Mammary epithelial cell (primary cell): ENCODE data around the gene HSFX3.

Experiments used
- CTCF ChIP-seq, 2 donors: IDR thresholded peaks in 1 of 2; conservative IDR thresholded peaks in 1 of 2; 2 replicates each; pipeline ENCODE4 v1.5.1; 2011 to 2012; ENCODE audit warnings: inconsistent platforms in 2 of 2, low read length in 2 of 2, mild to moderate bottlenecking in 2 of 2, control low read depth in 1 of 2, low read depth in 1 of 2; ENCODE audit not compliant: insufficient read depth in 1 of 2; ENCODE audit errors: extremely low read depth in 1 of 2
- EZH2 ChIP-seq: IDR thresholded peaks from 2 replicates; pipeline ENCODE4 v1.6.1; 2012; ENCODE audit warnings: low read length, inconsistent platforms, borderline replicate concordance

DNA sequence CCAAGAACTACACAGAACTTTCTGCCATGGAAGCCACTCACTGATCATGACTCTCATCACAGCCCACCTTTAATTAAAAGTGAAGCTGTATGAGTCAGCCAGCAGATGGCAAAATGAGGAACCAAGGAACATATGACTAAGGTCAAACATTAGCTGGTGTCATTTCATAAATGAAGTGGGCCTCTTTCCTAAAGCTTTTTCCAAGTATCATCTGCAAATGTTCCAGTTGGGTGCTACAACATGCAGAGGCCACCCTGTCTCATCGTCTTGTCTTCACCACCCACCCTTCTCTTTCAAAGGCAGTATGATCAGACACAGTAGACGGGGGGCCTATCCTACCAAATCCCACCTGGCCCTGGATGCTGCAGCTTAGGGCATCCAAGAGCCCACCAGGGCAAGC, 18.1 kb downstream of the HSFX3 start:
- TF ChIP-seq EZH2: no peak
- TF ChIP-seq CTCF (conservative IDR thresholded peaks at IDR 0.05 in 1 of 2, IDR thresholded peaks at IDR 0.05 in 1 of 2; ENCODE audit: extremely low read depth in 1 of 2, insufficient read depth in 1 of 2, low read depth in 1 of 2, low read length in 2 of 2): no peak
